Neural cell (in vitro differentiated cells): ENCODE measurements around the gene CDKL4. TPM values are rescaled to one million over a fixed set of nuclear protein-coding genes. Genes with fewer than 3 reads are reported as not detected.

Source experiments
- H2AFZ ChIP-seq: fragments of 200-600, 300-800 bp; sonication (generic), shearing (Covaris generic); 2 replicates; pipeline ENCODE4 v1.6.0; 2014; ENCODE audit warnings: low read depth, mild to moderate bottlenecking, antibody characterized with exemption, low read length, moderate library complexity
- H3F3A ChIP-seq: fragments of 200-600 bp; shearing (Covaris generic); 2 replicates; pipeline ENCODE4 v1.6.1; 2016; ENCODE audit warnings: mild to moderate bottlenecking, moderate library complexity, mixed read lengths, antibody characterized with exemption, low read length; ENCODE audit not compliant: insufficient read depth, poor library complexity, severe bottlenecking
- H3K27ac ChIP-seq: fragments of 200-600, 300-800 bp; sonication (generic), shearing (Covaris generic); 2 replicates; pipeline ENCODE4 v1.5.1; 2014; ENCODE audit warnings: mild to moderate bottlenecking, low read length, moderate library complexity
- H3K27me3 ChIP-seq: fragments of 300-800, 200-600 bp; sonication (generic), shearing (Covaris generic); 2 replicates; pipeline ENCODE4 v1.6.0; 2014; ENCODE audit warnings: mild to moderate bottlenecking, low read depth, low read length, moderate library complexity; ENCODE audit not compliant: insufficient read depth
- H3K36me3 ChIP-seq: fragments of 300-800, 200-600 bp; sonication (generic), shearing (Covaris generic); 2 replicates; pipeline ENCODE4 v1.5.1; 2014; ENCODE audit warnings: mild to moderate bottlenecking, antibody characterized with exemption, low read length, moderate library complexity; ENCODE audit not compliant: insufficient read depth
- H3K4me2 ChIP-seq: fragments of 300-800, 200-600 bp; sonication (generic), shearing (Covaris generic); 2 replicates; pipeline ENCODE4 v1.6.0; 2014; ENCODE audit warnings: mild to moderate bottlenecking, low read length
- H3K4me3 ChIP-seq: fragments of 300-800, 200-600 bp; sonication (generic), shearing (Covaris generic); 2 replicates; pipeline ENCODE4 v1.5.1; 2014; ENCODE audit warnings: mild to moderate bottlenecking, low read length, moderate library complexity
- H3K79me2 ChIP-seq: fragments of 200-600 bp; shearing (Covaris generic); replicated peaks from 2 replicates; pipeline ENCODE4 v1.6.0; 2014; ENCODE audit warnings: mild to moderate bottlenecking, low read length, moderate library complexity; ENCODE audit not compliant: insufficient read depth
- H3K9ac ChIP-seq: fragments of 300-800, 200-600 bp; sonication (generic), shearing (Covaris generic); 2 replicates; pipeline ENCODE4 v1.6.1; 2016; ENCODE audit warnings: mild to moderate bottlenecking, low read length, mixed read lengths
- H3K9me2 ChIP-seq: fragments of 200-600 bp; shearing (Covaris generic); 2 replicates; pipeline ENCODE4 v1.6.1; 2016; ENCODE audit warnings: mild to moderate bottlenecking, low read length, mixed read lengths; ENCODE audit not compliant: insufficient read depth
- H3K9me3 ChIP-seq: fragments of 200-600, 300-800 bp; sonication (generic), shearing (Covaris generic); 2 replicates; pipeline ENCODE4 v1.6.1; 2016; ENCODE audit warnings: mild to moderate bottlenecking, mixed run types, low read length, moderate library complexity, mixed read lengths
- H4K20me1 ChIP-seq: fragments of 200-600 bp; shearing (Covaris generic); 2 replicates; pipeline ENCODE4 v1.6.1; 2016; ENCODE audit warnings: mild to moderate bottlenecking, mixed run types; ENCODE audit not compliant: insufficient read depth
- CTCF ChIP-seq: fragments of 450-650 bp; IDR thresholded peaks from 2 replicates; pipeline ENCODE4 v1.5.1; 2014; ENCODE audit warnings: antibody characterized with exemption, mild to moderate bottlenecking, moderate library complexity; ENCODE audit not compliant: poor library complexity, severe bottlenecking
- EP300 ChIP-seq: fragments of 450-650 bp; conservative IDR thresholded peaks from 2 replicates; pipeline ENCODE4 v1.6.1; 2014; ENCODE audit warnings: antibody characterized with exemption, mild to moderate bottlenecking, moderate library complexity; ENCODE audit not compliant: poor library complexity, severe bottlenecking
- EZH2 ChIP-seq: fragments of 200-600, 300-800 bp; shearing (Covaris generic), sonication (generic); IDR thresholded peaks from 2 replicates; pipeline ENCODE4 v1.6.1; 2014; ENCODE audit warnings: antibody characterized with exemption, low read length, borderline replicate concordance, mild to moderate bottlenecking; ENCODE audit not compliant: insufficient read depth, poor library complexity, severe bottlenecking
- MXI1 ChIP-seq: fragments of 450-650 bp; conservative IDR thresholded peaks from 2 replicates; pipeline ENCODE4 v1.6.1; 2014; ENCODE audit warnings: antibody characterized with exemption, mild to moderate bottlenecking; ENCODE audit not compliant: poor library complexity, severe bottlenecking
- POLR2AphosphoS5 ChIP-seq: IDR thresholded peaks from 2 replicates; pipeline ENCODE4 v1.6.1; 2012
- RAD21 ChIP-seq: fragments of 450-650 bp; conservative IDR thresholded peaks from 2 replicates; pipeline ENCODE4 v1.6.1; 2014; ENCODE audit warnings: antibody characterized with exemption, mild to moderate bottlenecking, moderate library complexity
- REST ChIP-seq: IDR thresholded peaks from 2 replicates; pipeline ENCODE4 v1.6.1; 2012; ENCODE audit warnings: borderline replicate concordance
- SMC3 ChIP-seq: fragments of 450-650 bp; conservative IDR thresholded peaks from 2 replicates; pipeline ENCODE4 v1.6.1; 2014; ENCODE audit warnings: antibody characterized with exemption, mild to moderate bottlenecking, moderate library complexity; ENCODE audit not compliant: poor library complexity
- TAF1 ChIP-seq: IDR thresholded peaks from 2 replicates; pipeline ENCODE4 v1.6.1; 2012; ENCODE audit warnings: low read depth
- polyA plus RNA-seq: library from polyadenylated mRNA; depleted of rRNA; stranded (reverse); fragments of >200 nt; gene quantifications from 2 replicates; pipeline ENCODE4 v1.2.3, GENCODE V29; 2014

Gene CDKL4
- polyA plus RNA-seq, 1 donor from 2014 or later: not detected

- no peak overlapping the region for H3K27ac ChIP-seq
- no peaks in the 10 kb centered on the region for H3K79me2 ChIP-seq
- H3K27me3 ChIP-seq: no peaks in the 10 kb centered on the region
- no peaks in the 10 kb centered on the region for H4K20me1 ChIP-seq
- TF ChIP-seq POLR2AphosphoS5 (no peak), CTCF (no peak), MXI1 (no peak), SMC3 (no peak), REST (no peak), EP300 (no peak), TAF1 (no peak), RAD21 (no peak), EZH2 (no peak)
- H3F3A ChIP-seq: no peaks in the 10 kb centered on the region
- H3K9me3 ChIP-seq: no peaks in the 10 kb centered on the region
- no peak overlapping the region for H3K9ac ChIP-seq
- H3K4me2 ChIP-seq: no peak overlapping the region
- no peaks in the 10 kb centered on the region for H3K9me2 ChIP-seq
- peaks cover 13% of the 10 kb centered on the region for H3K36me3 ChIP-seq
- no peak overlapping the region for H2AFZ ChIP-seq
- H3K4me3 ChIP-seq: no peak overlapping the region
Measured at GRCh38 chr2:39289609-39290008, 45.8 kb upstream of the CDKL4 start.

- Histone ChIP-seq H3K36me3 (peaks cover 13% of the 10 kb centered on the region), H3K79me2 (no peaks in the 10 kb centered on the region), H3K9me2 (no peaks in the 10 kb centered on the region), H3K27ac (no peak overlapping the region), H3K27me3 (no peaks in the 10 kb centered on the region), H3K9me3 (no peaks in the 10 kb centered on the region), H3K4me2 (no peak overlapping the region), H3K4me3 (no peak overlapping the region), H2AFZ (no peak overlapping the region), H4K20me1 (no peaks in the 10 kb centered on the region), H3K9ac (no peak overlapping the region), H3F3A (no peaks in the 10 kb centered on the region)
- no peak for TF ChIP-seq MXI1
- no peak for TF ChIP-seq REST
- no peak for TF ChIP-seq EZH2
- TF ChIP-seq CTCF: no peak
- no peak for TF ChIP-seq EP300
- TF ChIP-seq POLR2AphosphoS5: no peak
- TF ChIP-seq TAF1: no peak
- no peak for TF ChIP-seq SMC3
- TF ChIP-seq RAD21: no peak
Measured at GRCh38 chr2:39283561-39283960, 39.8 kb upstream of the CDKL4 start.
